Medulla oblongata (tissue), 1 donor: ENCODE data around the gene UMAD1.
"Not testable (repeated sequence)": the region's sequence is repeated elsewhere in the genome, so short reads cannot be mapped to it uniquely, and the experiment has no call there.

ENCODE experiments used
- DNase-seq: peaks from one replicate; pipeline ENCODE4 v3.0.0-alpha.2; 2015; ENCODE audit errors: extremely low spot score

Gene UMAD1

DNA sequence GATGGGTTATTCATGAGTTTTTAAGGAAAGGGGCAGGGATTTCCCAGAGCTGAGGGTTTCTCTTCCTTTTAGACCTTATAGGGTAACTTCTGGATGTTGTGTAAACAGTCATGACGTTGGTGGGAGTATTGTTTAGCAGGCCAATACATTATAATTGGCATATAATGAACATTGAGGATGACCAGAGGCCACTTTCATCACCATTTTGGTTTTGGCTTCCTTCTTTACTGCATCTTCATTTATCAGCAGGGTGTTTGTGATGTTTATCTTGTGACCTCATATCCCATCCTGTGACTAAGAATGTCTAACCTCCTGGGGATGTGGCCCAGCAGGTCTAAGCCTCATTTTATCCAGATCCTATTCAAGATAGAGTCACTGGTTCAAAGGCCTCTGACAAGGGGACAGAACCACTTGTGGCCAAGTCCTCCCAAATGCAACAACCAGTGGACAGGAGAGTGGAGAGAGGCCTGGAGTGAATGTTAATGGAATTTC is 155.1 kb downstream of the UMAD1 start:
- DNase-seq: no peak

- DNase-seq: no peak
Observed at GRCh38 chr7:7798510-7798909, 158.0 kb downstream of the UMAD1 start.

DNA sequence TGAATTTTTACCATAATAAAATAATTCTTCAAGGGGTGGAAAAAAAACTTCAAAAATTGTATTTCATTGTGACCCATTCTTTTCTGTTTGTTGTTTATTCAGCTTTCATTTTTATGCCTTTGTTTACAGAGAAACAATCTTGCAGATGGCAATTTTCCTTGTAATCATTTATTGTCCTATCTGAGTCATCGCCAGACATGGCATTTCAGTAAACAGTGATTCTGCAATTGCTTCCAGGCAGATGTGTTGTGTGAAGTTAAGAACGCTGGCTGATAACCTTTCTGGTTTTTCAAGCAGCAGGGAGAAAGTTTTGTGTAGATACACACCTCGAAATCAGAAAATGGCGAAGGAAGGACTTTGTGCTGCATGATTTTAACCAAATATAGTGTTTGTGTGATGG is 158.6 kb downstream of the UMAD1 start:
- DNase-seq: no peak

DNA sequence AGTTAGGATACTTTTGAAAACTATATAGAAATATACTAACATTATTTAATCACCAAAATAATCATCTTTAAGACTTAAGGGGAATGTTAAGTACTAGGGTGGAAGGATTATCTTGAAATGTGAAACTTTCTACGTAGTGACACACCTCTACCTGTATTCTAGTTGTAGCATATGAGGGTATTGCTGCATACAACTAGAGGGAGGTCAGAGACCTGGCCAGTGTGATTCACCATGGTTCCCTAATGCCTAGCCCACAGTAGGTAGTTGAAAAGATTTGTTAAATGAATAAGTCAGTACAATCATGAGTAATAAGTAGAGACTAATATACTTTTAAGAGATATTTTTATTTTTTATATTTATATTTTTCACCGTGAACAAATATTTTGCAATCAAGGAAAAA is 162.0 kb downstream of the UMAD1 start:
- DNase-seq: no peak

- no peak for DNase-seq
Observed at GRCh38 chr7:7803715-7804178, 163.2 kb downstream of the UMAD1 start.

- not testable (repeated sequence) for DNase-seq
Observed at GRCh38 chr7:7804822-7805221, 164.3 kb downstream of the UMAD1 start.

GRCh38 chr7:7805511-7806153 is 165.1 kb downstream of the UMAD1 start:
- DNase-seq: no peak

- no peak for DNase-seq
Observed at GRCh38 chr7:7808156-7808555, 167.6 kb downstream of the UMAD1 start.

DNA sequence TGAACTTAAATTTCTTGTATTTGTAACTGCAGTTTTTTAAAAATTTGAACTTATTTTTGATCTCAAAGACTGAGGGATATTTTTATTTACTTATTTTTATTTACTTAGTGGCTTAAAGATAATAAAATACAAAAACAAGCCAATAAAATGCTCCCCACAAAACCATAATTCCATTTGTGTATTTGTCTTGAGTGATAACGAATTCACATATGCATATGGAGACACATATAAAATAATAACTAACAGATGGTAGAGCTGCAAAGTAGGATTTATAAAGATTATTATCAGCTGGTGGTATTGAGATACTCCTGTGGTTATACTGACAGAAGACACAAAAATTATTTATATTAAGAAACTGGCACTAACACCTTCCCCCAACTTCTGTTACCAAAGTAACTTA is 168.1 kb downstream of the UMAD1 start:
- no peak for DNase-seq

DNA sequence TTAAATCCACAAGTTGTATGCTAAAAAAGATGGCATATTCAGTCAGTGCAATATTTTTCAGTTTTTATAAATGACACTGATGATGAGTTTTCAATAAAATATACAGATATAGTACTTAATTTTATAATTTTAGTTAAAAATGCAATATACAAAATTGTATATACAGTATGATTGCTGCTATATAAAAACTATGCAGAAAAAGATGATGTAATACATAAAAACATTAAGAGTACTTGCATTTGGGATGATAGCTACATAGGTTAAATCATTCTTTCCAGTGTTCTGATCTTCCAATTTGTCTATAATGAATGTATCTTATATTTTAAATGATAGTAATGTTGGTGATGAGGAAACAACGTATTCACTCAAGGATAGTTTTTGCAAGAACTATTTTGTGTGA is 169.8 kb downstream of the UMAD1 start:
- DNase-seq: no peak

DNA sequence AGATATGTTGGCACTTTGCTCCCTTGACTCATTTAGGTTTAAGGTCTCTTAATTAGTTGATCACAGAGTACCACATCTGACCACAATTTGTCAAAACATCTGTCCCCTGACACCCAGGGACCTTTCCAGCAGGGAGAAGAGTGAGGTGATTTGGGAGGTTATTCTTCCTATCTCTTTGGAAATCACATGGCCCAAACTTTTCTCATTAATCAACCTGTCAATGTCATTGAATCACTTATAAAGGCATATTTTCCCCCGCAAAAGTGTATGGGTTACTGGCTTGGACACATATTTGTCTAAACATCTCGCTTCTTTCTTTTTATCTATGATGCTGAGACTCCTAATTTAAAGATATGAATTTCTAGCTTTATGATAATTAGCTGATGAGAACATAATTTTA is 170.3 kb downstream of the UMAD1 start:
- DNase-seq: no peak

- DNase-seq: no peak
Observed at GRCh38 chr7:7812112-7812511, 171.6 kb downstream of the UMAD1 start.

- DNase-seq: no peak
Observed at GRCh38 chr7:7815395-7815794, 174.8 kb downstream of the UMAD1 start.

GRCh38 chr7:7816084-7816483 is 175.5 kb downstream of the UMAD1 start:
- DNase-seq: peak; percentile 37

- no peak for DNase-seq
Observed at GRCh38 chr7:7816816-7817536, 176.4 kb downstream of the UMAD1 start.

- DNase-seq: no peak
Observed at GRCh38 chr7:7817748-7818147, 177.2 kb downstream of the UMAD1 start.

DNA sequence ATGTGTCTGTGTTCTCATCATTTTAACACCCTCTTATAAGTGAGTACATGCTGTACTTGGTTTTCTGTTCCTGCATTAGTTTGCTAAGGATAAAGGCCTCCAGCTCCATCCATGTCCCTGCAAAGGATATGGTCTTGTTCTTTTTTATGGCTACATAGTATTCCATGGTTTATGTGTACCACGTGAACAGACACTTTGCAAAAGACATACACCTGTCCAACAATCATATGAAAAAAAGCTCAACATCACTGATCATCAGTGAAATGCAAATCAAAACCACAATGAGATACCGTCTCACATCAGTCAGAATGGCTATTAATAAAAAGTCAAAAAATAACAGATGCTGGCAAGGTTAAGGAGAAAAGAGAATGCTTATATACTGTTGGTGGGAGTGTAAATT is 177.6 kb downstream of the UMAD1 start:
- DNase-seq: not testable (repeated sequence)

- no peak for DNase-seq
Observed at GRCh38 chr7:7819442-7820247, 179.1 kb downstream of the UMAD1 start.

- DNase-seq: no peak
Observed at GRCh38 chr7:7820409-7820808, 179.9 kb downstream of the UMAD1 start.

GRCh38 chr7:7820939-7821338 is 180.4 kb downstream of the UMAD1 start:
- DNase-seq: no peak

DNA sequence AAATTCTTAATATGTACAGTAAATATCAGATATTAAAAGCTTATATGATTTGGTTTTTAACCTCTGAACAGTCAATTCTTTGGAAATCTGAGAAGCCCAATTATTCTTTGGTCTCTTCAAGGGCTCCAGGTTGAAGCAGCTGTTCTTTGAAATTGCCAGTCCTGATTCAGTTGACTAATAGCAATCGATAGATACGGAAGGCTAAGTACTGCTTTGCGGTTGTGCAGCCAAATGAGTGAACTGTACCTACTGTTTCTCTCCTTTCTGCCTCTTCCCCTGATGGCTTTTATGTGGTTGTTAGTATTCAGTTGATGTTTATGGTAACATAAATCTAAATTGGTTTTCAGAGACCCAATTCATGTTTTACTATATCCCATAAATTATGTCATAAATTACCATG is 181.0 kb downstream of the UMAD1 start:
- DNase-seq: no peak

DNA sequence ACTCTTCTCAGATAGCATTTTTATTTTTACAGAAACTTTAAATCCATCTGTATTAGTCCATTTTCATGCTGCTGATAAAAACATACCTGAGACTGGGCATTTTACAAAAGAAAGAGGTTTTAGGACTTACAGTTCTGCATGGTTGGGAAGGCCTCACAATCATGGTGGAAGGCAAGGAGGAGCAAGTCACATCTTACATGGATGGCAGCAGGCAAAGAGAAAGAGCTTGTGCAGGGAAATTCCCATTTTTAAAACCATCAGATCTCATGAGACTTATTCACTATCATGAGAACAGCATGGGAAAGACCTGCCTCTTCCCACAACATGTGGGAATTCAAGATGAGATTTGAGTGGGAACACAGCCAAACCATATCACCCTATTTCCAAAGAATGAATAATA is 184.7 kb downstream of the UMAD1 start:
- not testable (repeated sequence) for DNase-seq

GRCh38 chr7:7829667-7830066 is 189.1 kb downstream of the UMAD1 start:
- no peak for DNase-seq
